ENCODE data around the gene PRR29.
"Not testable (repeated sequence)": the region's sequence is repeated elsewhere in the genome, so short reads cannot be mapped to it uniquely, and the experiment has no call there.

PRR29 gene

GRCh38 chr17:63975541-63976092 is 22.5 kb upstream of the PRR29 start:
- DNase-seq = no peak

DNA sequence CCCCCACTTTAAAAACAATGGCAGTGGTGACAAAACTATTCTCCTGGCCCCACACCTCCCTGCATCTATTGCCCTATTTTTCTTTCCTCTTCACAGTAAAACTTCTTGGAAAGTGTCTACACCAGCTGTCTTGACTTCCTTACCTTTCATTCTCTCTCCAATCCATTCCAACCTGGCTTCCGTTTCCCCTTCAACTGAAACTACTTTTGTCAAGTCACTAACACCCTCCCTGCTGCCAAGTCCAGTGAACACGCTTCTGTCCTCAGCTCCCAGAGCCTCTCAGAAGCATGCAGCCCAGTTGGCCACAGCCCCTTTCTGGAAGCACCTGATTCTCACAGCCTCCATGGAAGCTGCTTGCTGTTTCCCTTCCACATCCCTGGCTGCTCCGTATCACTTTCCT is 21.4 kb upstream of the PRR29 start:
- no peak for DNase-seq

DNA sequence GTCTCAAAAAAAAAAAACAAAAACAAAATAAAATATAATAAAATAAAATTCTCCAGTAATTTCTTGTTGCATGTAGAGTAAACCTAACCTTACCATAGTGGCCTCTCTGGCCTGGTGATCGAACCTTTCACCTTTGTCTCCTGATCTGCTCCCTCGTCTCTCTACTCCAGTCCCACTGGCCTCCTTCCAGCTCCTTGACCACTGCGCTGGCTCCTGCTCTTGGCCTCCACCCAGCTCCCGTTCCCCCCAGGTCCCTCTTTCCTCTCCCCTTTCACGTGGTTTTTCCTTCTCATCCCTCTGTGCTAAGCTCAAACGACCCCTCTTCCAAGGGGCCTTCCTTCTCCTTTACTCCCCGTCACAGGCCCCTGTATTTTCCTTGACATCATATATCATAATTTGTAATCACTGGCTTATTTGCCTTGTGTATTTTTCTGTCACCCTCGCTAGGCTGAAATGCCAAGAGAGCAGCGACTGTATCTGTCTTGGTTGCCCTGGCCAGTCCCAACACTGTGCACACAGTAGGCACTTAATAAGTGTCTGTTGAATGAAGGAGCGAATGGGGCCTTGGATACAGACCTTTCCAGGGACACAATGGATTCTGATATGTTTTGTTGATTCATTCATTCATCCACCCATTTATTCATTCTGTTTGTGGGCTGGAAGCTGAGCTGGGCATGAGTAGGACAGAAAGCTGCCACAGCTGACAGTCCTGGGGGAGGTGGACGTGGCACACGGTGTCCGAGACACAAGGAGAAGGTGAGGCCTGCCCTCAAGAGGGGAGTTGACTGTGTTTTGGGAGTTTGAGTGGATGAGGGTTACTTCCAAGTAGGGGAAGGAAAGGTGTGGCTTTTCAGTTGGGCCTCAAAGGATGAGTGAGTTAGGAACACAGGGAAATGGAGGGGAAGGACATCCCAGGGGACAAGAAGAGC is 19.6 kb upstream of the PRR29 start:
- no peak for DNase-seq

DNA sequence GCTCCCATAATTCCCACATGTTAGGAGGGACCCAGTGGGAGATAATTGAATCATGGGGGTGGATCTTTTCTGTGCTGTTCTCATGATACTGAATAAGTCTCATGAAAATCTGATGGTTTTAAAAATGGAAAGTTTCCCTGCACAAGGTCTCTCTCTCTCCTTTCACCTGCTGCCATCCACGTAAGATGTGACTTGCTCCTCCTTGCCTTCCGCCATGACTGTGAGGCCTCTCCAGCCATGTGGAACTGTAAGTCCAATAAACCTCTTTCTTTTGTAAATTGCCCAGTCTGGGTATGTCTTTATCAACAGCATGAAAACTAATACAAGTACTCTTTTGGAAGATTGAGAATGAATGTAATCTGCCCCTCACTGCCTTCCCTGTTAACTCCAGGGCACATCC is 15.5 kb upstream of the PRR29 start:
- not testable (repeated sequence) for DNase-seq

DNA sequence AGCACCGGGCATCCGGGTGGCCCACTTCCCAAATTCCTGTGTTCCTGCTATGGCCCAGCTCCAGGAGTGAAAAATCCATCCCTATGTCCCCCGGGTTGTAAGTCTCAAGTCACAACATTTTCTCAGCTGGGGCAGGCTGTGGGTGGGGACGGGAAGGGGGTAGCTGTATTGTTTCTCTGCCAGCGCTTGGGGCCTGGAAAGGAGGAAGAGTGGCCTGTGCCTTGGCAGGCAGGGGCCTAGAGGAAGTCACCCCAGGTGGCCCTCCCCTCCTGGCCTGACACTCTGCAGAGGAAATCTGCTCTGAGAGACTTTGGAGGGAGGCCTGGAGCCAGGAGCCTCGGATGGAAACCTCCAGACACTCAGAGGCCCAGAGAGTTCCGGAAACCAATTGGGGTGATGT is 14.8 kb upstream of the PRR29 start:
- DNase-seq = no peak

GRCh38 chr17:63984236-63984635 is 13.9 kb upstream of the PRR29 start:
- DNase-seq = no peak

- DNase-seq = no peak
These were observed 13.3 kb upstream of the PRR29 start for GRCh38 chr17:63984651-63985386.

DNA sequence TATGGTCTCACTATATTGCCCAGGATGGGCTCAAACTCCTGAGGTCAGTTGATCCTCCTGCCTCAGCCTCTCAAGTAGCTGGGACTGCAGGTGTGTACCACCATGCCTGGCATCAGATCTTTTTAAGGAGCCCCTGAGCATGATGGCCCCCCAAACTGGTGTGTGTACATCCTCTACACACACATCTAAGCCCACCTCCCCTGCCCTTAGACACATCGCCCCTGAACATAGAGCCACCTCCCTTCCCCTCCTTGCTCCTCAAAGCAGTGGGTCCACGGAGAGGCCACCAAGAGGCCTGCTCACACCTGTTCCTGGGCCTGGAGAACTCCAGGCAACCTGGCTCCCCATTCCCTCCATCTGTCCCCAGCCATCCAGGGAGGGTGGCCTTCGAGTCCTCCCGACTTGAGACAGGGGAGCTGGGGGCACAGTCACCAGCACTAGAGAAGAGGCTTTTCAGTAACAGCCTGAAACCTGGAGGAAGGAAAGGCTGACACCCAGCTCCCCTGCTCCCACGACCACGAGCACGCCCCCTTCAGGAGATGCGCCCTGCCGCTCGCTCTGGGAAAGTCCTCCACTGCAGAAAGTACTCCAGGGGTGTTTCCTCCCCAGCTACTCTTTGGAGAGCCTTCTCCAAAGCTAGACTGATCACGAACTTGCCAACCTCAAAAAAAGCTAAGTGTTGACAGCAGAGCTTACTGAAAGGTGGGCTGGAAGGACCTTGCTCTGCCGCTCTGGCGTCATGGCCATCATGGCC is 12.6 kb upstream of the PRR29 start:
- DNase-seq = no peak

DNA sequence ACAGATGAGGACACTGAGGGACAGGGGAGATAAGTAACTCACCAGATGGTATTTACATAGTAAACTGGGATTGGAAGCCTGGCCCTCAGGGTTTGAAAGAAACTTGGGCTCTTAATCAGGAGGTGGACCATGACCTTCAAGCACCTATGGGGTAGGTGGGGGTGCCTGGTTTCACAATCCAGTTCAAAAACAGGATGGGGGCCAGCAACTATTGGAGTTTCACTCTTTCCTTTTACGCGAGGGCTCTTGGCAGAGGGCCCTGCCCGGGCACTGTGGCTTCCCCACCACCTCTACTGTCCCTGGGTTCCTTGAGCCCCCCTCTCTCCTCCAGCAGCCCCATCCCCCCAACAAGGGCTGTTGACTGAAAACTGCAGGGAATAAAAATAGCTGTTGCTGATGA is 11.3 kb upstream of the PRR29 start:
- no peak for DNase-seq

DNA sequence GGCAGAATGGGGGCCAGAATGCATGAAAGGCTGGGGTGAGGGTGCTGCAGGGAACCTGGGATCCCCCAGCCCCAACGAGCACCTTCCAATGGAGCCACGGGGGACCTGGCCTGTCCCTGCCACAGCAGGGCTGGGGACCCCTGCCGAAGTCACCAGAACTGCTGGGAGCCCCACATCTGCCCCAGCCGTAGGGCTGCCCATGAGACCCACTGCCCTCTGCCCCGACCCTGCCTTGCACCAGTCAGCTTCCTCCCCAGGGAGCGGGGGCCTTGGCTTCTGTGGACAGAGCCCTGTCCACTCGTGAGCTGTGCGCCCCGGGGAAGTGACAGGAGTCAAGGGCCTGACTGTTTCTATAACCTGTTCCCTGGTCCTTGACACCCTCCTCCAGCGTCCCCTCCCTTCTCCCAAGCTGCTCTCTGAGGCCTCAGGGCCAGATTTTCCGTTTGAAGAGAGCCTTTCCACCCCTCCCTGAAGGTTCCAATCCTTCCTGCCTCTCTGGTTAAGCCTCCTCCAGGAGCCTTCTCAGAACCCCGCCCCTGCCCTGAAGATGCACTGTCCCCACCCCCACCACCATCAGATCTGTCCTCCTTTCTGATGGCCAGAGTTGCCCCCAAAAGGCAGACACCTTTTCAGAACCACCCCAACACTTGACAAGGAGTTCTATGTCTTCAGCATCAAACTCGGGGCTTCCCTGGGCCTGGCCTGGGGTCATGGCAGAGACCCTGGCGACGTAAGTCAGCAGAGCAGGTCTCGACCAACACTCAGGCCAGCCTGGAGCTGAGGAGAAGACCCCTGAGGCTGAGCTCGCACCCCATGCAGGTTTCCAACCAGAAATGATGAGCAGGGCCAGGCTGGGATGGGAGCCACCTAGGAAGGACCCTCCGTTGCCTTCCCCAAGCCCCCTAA is 10.7 kb upstream of the PRR29 start:
- no peak for DNase-seq

GRCh38 chr17:63988127-63988478 is 10.0 kb upstream of the PRR29 start:
- no peak for DNase-seq

DNA sequence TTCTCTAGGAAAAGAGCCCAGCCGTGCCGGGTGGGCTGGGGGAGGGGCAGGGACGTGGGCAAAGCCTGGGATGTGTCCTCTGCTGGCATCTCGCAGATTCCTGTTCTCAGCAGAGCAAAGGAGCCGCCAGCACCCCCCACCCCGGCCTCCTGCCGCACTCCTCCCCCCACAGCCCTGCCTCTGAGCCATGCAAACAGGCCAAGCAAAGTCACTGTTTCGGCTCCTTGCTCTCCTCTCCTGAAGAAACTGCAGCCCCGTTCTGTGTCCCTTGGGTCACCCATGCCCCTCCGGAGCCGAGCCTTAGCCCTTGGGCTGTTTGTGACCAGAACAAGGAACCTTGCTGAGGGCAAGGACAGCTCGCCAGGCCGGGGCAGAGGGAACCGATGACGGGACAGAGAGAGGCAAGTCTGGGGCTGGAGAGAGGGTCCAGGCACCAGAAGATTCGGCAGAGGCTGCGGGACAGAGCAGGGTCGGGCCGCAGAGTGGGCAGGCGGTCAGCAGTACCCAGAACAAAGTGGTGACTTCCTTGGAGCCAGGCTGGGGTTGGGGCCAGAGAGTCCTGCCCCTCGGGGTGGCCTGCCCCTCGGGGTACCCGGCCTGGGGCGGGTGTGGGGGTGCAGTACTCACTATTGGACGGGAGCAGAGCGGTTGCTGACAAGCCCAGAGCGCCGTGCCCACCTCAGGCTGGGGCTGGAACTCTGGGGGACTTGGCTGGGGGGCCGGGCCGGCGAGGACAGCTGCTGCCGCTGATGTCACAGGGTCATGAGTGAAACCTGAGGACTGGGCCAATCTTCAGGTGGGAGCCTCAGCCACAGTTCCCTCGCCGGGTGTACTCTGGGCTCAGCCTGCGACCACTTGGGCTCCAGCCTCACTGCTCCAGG is 9.2 kb upstream of the PRR29 start:
- no peak for DNase-seq

- no peak for DNase-seq
These were observed 8.4 kb upstream of the PRR29 start for GRCh38 chr17:63989622-63990345.

DNA sequence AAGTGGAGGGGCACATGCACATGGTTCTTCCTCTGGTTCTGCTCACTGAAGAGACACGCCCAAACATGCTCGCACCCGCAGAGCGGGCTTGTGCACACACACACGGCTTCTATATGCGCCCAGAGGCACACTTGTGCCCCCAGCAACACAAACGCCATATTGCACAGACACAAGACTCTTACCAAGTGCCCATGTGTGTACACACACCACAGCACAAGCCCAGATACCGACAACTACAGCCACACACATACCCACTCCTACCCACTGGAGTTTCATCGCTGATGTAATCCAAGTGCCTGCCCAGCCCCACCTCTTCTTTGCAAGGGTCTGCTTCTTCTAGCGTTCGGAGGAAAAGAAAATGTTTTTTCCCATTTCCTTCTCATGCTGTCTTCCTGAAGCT is 6.5 kb upstream of the PRR29 start:
- DNase-seq = no peak

- DNase-seq = no peak
These were observed 4.7 kb upstream of the PRR29 start for GRCh38 chr17:63993368-63993985.

DNA sequence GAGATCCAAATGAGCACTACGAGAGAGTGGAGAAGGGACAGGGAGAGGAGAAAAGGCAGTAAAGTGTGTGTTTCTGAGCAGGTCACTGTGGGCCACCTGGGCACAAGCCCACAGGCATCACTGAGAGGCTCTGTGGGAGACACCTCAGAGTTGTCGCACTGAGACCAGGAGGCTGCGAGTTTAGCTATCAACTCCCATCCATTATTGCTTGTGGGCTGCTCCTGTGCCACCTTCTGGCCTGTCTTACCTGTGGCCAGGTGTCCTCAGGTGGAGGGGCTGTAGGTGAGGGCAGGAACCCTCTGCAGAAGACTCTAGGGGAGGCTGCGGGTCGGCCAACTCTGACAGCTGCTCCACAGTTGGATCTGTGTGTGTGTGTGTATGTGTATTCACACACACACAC is 2.5 kb upstream of the PRR29 start:
- no peak for DNase-seq

DNA sequence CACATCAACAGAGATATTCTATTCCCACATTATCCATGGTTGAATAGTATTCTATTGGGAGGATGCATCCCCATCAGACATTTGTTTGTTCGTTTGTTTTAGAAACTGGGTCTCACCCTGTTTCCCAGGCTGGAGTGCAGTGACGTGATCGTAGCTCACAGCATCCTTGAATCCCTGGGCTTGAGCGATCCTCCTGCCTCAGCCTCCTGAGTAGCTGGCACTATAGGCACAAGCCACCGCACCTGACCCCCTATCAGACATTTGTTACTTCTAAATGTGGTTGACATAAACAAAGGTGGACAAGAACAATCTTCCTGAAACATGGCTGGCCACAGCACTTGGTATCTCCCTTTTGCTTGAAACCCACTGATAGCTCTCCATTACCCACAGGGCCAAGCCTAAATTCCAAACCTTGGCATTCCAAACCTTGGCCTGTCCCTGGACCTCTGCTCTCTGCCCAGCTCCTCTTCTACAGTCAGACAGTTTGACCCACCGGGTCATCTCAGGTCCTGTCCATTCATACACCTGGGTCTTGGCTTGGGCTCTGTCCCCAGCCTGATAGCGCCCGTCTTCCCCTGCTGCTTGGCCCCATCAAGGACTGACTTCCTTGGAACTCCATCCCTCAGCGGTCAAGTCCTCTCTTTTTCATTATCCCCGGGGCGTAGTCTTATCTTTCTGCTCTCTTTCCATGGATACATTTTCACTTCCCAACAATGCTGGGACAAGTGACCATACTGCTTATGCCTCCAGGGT is 1.5 kb upstream of the PRR29 start:
- DNase-seq = no peak

GRCh38 chr17:63997341-63998048 is 656 bp upstream of the PRR29 start:
- DNase-seq = no peak

Data from NCI-H1105 treated with DMSO at 0.1 percent for 48 hours (cell line).